B cell (primary cell): ENCODE data around the gene DEFB110.

ENCODE experiments used
- CTCF ChIP-seq: fragments of 200-600 bp; IDR thresholded peaks from one replicate; pipeline ENCODE4 v1.8.0; 2022; ENCODE audit warnings: antibody characterized with exemption, mild to moderate bottlenecking
- EZH2 ChIP-seq: IDR thresholded peaks from 2 replicates; pipeline ENCODE4 v1.6.1; 2012; ENCODE audit warnings: borderline replicate concordance, low read depth, mild to moderate bottlenecking, moderate library complexity, low read length; ENCODE audit not compliant: insufficient read depth, poor library complexity, severe bottlenecking

GRCh38 chr6:50003139-50003538, 18.7 kb downstream of the DEFB110 start:
- no peak for TF ChIP-seq CTCF
- TF ChIP-seq EZH2, result no peak
